ENCODE measurements around the gene FBXL15.

GRCh38 chr10:102412293-102412692 lies 8.3 kb upstream of the FBXL15 start:
- TF ChIP-seq EZH2 (IDR thresholded peaks at IDR 0.05) (no peak), FOXP2 (optimal IDR thresholded peaks at IDR 0.05; ENCODE audit: control extremely low read depth, extremely low read length, insufficient read depth) (no peak)

Measured in SK-N-MC (cell line).